GM19468 (cell line): ENCODE data around the gene OASL.
"Not testable (repeated sequence)": the region's sequence is repeated elsewhere in the genome, so short reads cannot be mapped to it uniquely, and the experiment has no call there.

Experiments used
- ATAC-seq: cut with Tn5 transposase; IDR thresholded peaks from one replicate; pipeline ENCODE4 v1.9.1; 2021; ENCODE audit warnings: mild to moderate bottlenecking, moderate library complexity, moderate number of reproducible peaks; ENCODE audit not compliant: unreplicated experiment; ENCODE audit errors: extremely low read depth

Gene OASL, protein sequence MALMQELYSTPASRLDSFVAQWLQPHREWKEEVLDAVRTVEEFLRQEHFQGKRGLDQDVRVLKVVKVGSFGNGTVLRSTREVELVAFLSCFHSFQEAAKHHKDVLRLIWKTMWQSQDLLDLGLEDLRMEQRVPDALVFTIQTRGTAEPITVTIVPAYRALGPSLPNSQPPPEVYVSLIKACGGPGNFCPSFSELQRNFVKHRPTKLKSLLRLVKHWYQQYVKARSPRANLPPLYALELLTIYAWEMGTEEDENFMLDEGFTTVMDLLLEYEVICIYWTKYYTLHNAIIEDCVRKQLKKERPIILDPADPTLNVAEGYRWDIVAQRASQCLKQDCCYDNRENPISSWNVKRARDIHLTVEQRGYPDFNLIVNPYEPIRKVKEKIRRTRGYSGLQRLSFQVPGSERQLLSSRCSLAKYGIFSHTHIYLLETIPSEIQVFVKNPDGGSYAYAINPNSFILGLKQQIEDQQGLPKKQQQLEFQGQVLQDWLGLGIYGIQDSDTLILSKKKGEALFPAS

DNA sequence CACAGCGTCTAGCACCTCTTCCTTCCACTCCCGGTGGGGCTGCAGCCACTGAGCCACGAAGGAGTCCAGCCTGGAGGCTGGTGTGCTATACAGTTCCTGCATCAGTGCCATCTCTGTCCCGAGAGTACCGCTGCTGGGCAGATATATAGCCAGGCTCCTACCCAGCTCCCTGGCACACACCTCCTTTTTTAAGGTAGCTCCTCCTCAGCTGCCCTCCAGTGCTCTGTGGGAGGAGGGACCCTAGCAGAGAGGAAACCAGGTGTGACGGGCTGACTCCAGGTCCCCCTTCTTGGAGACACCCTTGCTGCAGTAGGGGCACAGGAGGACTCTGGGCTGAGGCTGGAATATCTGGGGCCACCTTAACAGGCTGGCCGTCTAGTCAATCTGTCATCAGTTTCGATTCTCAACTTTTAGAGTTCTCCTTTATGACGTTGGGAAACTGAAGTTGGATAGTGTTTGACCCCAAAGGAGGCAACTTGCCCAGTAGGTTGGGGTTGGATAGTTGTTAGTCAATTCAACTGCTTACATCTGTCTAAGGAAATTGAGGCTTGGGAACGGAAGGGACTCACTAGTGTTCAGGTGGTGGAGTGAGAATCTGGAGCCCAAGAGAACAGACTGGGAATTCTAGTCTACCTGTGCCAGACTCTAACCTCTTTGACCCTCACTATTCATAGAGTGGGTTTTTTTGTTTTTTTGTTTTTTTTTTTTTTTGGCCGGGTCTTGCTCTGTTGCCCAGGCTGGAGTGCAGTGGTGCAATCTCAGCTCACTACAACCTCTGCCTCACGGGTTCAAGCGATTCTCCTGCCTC is at the start of gene OASL:
Gene OASL (minus strand): TSS at position 386 of the 808 bp plus-strand sequence. CDS start 275 bp downstream, at position 111.
- ATAC-seq: peak; percentile 30

DNA sequence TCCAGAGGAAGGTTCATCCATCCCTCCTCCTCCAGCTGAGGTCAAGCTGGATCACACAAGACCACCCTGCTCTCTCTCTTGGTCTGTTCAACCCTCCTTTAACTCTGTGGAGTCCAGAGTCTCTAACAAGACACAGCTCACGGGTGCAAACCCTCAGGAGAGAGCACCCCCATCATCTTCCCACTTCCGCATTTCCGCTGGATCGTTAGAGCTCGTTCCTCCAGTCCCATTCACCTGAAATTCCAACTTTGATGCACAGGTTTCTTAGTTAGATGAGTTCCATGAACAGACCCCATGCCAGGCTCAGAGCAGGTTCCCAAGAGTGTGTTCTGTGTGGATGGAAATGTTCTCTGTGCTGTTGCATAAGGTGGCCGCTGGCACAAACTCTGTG is 49.1 kb upstream of the OASL start:
- ATAC-seq: no peak

- no peak for ATAC-seq
Measured at GRCh38 chr12:121087467-121088194, 48.6 kb upstream of the OASL start.

DNA sequence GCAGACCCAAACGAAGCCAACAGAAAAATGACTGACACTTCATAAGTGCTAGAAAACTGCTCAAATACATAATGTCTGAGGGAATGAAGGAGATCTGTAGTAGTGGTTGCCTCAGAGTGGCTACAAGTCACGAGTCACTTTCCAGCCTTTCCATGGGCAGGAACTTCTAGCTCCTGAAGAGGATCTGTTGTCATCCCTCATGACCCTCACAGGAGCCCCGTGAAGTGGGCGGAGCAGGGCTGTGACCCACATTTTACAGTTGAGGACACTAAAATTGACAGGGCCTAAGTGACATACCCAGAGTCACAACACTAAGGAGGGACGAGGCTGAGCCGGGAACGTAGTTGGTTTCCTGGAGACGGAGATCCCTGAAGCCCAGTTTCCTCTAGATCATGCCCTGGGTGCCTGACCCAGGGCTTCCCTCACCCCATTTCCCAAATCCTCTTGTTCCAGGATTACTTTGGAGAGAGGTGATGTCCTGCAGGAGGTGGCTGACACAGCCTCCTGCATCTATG is 47.8 kb upstream of the OASL start:
- no peak for ATAC-seq

- ATAC-seq: no peak
Measured at GRCh38 chr12:121085506-121086353, 46.7 kb upstream of the OASL start.

DNA sequence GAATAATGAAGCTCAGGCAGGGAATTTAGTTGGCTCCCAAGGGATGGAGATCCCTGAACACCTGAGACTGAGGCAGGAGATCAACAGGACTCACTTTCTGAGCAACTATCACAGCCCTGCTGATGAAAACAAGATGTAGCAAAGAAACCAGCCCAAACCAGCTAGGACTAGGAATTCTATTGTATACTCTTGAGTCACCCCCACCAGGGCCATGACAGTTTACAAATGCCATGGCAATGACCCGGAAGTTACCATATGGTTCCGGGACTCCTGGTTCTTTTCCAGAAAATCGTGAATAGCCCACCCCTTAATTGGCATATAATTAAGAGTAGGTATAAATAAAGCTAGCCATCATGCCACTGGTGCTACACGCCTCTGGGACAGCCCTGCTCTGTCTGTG is 46.0 kb upstream of the OASL start:
- ATAC-seq: no peak

- ATAC-seq: no peak
Measured at GRCh38 chr12:121084229-121084628, 45.2 kb upstream of the OASL start.

GRCh38 chr12:121080909-121081308 is 41.9 kb upstream of the OASL start:
- no peak for ATAC-seq

DNA sequence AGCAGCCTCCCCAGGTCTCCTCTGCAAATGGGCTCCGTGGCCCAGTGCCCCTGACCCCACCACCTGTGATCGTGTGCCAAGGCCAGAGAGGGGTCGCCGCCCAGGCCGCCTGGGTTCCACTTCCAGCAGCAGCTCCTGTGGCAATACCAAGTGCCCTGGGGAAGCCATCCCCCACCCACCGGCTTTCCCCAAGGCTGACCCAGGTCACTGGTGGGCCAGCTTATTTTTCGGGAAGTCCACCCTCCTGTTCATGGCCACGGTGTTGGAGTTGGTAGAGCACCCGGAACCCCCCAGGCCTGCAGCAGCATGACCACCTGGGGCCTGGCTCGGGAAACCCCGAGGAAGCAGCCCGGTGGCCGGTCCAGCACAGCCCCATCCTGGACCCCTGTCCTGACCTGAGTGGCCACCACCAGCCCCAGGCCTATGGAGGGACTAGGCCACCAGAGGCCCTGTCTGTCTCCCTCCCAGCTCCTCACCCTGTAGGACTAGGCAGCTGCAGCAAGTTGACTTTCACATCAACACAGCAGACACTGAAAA is 40.8 kb upstream of the OASL start:
- no peak for ATAC-seq

DNA sequence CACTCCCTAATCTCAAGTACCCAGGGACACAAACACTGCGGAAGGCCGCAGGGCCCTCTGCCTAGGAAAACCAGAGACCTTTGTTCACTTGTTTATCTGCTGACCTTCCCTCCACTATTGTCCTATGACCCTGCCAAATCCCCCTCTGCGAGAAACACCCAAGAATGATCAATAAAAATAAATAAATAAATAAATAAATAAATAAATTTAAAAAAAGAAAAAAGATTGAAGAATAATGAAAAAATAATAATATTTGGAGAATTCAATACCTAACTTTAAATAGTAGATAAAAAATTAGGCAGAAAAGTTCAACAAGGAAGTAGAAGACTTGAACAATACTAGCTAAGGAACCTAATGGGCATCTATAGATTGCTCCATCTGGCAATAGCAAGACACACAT is 38.4 kb upstream of the OASL start:
- ATAC-seq: not testable (repeated sequence)

- ATAC-seq: not testable (repeated sequence)
Measured at GRCh38 chr12:121075911-121076310, 36.9 kb upstream of the OASL start.

DNA sequence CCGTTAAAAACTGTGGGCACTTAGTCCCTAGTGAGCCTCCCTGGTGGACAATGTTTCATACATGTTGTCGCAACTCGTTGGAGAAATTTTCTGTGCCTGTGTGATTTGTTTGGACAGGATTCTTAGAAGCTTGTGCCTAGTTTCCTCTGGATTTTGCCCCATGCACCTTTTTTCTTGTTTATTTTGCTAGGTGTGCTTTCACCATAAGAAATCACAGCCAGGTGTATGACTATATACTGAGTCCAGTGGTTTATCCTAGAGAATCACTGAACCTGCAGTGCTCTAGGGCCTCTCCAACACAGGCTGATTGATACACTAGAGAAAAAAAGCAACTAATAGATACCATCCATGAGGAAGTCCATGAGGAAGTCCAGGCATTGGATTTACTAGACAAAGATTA is 33.1 kb upstream of the OASL start:
- ATAC-seq: no peak

DNA sequence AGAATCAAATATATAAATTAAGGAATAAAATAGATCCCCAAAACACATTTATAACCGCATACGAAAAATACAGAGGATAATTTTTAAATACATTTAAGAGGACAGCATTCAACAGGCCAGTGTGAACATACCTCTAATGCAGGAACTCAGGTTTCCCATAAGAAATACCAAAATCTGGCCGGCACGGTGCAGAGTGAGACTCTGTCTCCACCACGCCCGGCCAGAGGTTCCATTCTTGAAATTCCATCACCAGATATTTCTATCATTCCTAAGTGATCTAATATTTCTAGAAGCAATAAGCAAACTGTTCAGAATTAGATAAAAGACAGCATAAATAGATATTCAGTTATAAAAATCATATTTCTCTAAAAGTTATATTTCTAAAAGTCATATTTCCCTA is 30.2 kb upstream of the OASL start:
- no peak for ATAC-seq

DNA sequence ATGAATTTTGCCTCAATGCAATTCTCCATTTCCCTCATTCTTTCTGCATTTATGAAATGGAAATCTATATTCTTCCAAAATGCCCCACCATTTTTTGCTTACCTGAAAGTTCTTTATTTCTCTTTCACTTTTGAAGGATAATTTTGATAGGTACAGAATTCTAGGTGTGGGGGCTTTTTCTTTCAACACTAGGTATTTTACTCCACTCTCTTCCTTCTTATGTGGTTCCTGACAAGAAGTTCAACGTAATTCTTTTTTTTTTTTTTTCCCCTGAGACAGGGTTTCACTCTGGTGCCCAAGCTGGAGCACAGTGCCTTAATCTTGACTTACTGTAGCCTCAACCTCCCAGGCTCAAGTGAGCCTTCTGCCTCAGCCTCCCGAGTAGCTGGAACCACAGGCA is 26.3 kb upstream of the OASL start:
- ATAC-seq: no peak

DNA sequence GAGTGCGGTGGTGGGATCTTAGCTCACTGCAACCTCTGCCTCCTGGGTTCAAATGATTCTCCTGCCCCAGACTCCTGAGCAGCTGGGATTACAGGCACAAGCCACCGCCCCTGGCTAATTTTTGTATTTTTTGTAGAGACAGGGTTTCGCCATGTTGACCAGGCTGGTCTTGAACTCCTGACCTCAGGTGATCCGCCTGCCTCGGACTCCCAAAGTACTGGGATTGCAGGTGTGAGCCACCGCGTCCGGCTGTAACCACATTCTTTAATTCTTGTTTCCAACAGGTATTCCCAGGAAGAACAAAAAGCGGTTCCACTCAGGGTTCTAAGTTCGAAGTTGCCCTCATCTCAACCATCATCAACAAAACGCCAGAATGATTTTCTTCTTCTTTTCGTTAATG is 25.5 kb upstream of the OASL start:
- ATAC-seq: not testable (repeated sequence)

DNA sequence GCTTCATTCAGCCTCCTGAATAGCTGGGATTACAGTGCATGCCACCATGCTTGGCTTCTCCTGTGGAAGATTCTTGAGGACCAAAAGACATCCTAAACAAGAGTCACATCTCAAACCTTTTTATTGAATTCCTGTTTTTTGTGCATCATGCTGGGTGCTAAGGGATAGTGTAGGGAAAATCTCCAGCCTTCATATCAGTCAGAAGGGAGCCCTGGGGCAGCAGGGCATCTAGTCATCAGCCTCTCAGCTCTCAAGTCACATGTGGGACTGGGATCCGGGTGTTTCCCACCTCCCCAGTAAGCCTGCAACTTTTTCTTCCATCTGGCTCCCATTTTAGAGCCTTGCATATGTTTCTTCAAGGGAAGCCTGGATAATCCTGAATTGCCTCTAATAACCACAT is 25.1 kb upstream of the OASL start:
- ATAC-seq: no peak

- no peak for ATAC-seq
Measured at GRCh38 chr12:121062391-121063045, 23.5 kb upstream of the OASL start.

- ATAC-seq: no peak
Measured at GRCh38 chr12:121061831-121062230, 22.8 kb upstream of the OASL start.
